ENCODE data around the gene ARSG. TPM values are rescaled to one million over a fixed set of nuclear protein-coding genes. Genes with fewer than 3 reads are reported as not detected.

Gene ARSG
- total and polyA plus RNA-seq, 9 of the 15 experiments (the other 6 are each of a cell fraction or from before 2014, with no cell fraction given) = 1.0 to 5.6 (median 1.8) TPM

DNA sequence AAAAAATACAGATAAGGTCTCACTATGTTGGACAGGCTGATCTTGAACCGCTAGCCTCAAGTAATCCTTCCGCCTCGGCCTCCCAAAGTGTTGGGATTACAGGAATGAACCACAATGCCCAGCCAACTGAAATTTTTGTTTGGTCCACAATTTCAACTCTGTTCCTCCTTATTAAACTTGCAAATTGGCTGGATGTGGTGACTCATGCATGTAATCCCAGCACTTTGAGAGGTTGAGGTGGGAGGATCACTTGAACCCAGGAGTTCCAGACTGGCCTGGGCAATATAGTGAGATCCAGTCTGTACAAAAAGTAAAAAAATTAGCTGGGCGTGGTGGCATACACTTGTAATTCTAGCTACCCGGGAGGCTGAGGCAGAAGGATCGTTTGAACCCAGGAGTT, 13.4 kb downstream of the ARSG start (continued):
- TF ChIP-seq, protein P1, sequence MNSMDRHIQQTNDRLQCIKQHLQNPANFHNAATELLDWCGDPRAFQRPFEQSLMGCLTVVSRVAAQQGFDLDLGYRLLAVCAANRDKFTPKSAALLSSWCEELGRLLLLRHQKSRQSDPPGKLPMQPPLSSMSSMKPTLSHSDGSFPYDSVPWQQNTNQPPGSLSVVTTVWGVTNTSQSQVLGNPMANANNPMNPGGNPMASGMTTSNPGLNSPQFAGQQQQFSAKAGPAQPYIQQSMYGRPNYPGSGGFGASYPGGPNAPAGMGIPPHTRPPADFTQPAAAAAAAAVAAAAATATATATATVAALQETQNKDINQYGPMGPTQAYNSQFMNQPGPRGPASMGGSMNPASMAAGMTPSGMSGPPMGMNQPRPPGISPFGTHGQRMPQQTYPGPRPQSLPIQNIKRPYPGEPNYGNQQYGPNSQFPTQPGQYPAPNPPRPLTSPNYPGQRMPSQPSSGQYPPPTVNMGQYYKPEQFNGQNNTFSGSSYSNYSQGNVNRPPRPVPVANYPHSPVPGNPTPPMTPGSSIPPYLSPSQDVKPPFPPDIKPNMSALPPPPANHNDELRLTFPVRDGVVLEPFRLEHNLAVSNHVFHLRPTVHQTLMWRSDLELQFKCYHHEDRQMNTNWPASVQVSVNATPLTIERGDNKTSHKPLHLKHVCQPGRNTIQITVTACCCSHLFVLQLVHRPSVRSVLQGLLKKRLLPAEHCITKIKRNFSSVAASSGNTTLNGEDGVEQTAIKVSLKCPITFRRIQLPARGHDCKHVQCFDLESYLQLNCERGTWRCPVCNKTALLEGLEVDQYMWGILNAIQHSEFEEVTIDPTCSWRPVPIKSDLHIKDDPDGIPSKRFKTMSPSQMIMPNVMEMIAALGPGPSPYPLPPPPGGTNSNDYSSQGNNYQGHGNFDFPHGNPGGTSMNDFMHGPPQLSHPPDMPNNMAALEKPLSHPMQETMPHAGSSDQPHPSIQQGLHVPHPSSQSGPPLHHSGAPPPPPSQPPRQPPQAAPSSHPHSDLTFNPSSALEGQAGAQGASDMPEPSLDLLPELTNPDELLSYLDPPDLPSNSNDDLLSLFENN (IDR thresholded peaks at IDR 0.05; ENCODE audit: low read depth in 2 of 2, low read length in 2 of 2) = no peak
- no peak for TF ChIP-seq ZKSCAN1 (IDR thresholded peaks at IDR 0.05; ENCODE audit: low read depth, low read length)

DNA sequence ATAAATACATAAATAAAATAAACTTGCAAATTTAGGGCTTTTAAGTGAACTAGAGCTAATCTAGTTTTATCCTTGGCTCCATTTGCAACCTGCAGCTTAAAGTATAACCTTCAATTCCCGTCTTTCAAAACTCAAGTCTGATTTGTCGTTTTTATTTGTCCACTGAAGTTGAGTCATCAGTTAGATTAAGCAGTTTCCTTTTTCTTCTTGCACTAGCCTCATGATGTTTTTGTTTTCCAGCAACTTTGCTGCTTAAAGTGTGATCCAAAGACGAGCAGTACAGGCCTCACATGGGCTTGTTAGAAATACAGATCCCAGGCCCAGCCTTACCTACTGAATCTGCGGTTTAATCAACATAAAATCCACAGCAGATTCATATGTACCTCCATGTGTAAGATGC, 13.8 kb downstream of the ARSG start:
- H3K4me3 ChIP-seq = no peak overlapping the region
- ChIA-PET POLR2A (no interaction called here), CTCF (ENCODE audit: low intra/inter-chr PET ratio) (no interaction called here)
- H4K20me1 ChIP-seq (replicated peaks; ENCODE audit: control insufficient read depth, insufficient read depth, low read length) = no peaks in the 10 kb centered on the region
- no peak overlapping the region for H3K9ac ChIP-seq (ENCODE audit: insufficient read depth in 1 of 2, low read depth in 2 of 2, low read length in 2 of 2)
- no peak for FAIRE-seq
- WGBS (ENCODE audit: insufficient coverage, low coverage, missing lambda C conversion rate) = 4% methylated on average over 4 of the region's 4 CpGs
- no peaks in the 10 kb centered on the region for H3K9me3 ChIP-seq (replicated peaks; ENCODE audit: control insufficient read depth, insufficient read depth, low read depth, low read length)
- no peak for ATAC-seq
- no peaks in the 10 kb centered on the region for H3K36me3 ChIP-seq (ENCODE audit: control insufficient read depth, insufficient read depth, low read length)
- no peaks in the 10 kb centered on the region for H3K9me1 ChIP-seq (ENCODE audit: control insufficient read depth, insufficient read depth, low read length)
- no peak overlapping the region for H3K4me2 ChIP-seq (ENCODE audit: insufficient read depth, low read length)
- no peak for DNase-seq (ENCODE audit: extremely low read depth in 1 of 4, low spot score in 3 of 4)
- BruUV-seq (replicated peaks) = no TSS peak
- H2AFZ ChIP-seq (ENCODE audit: low read depth, low read length) = no peak overlapping the region
- intact Hi-C loops (cut with micrococcal nuclease) = no loop called here
- peaks cover 0 to 4% of the 10 kb centered on the region in 2 experiments; a peak in 1 of 5 replicates for H3K4me1 ChIP-seq (replicated peaks in 1 of 2; ENCODE audit: control insufficient read depth in 2 of 2, insufficient read depth in 2 of 2, low read length in 2 of 2)
- H3K27ac ChIP-seq (ENCODE audit: extremely low read depth, low read depth, low read length) = no peak overlapping the region
- no peaks in the 10 kb centered on the region for H3K79me2 ChIP-seq (ENCODE audit: control insufficient read depth, insufficient read depth, low read length)
- peaks cover 9 to 29% of the 10 kb centered on the region in 2 experiments for H3K27me3 ChIP-seq (ENCODE audit: control insufficient read depth in 2 of 2, insufficient read depth in 2 of 2, low read length in 2 of 2)
- in situ Hi-C loops (cut with MboI) = no loop called here
- TF ChIP-seq RB1 (IDR thresholded peaks at IDR 0.05; ENCODE audit: low read depth) (no peak), ZNF274 (IDR thresholded peaks at IDR 0.05; ENCODE audit: borderline replicate concordance, low read depth, low read length) (no peak), ZBTB1 (CRISPR knock-in tag; IDR thresholded peaks at IDR 0.05; ENCODE audit: borderline replicate concordance, low read depth) (no peak), TEAD4 (IDR thresholded peaks at IDR 0.05; ENCODE audit: low read length) (no peak), TEAD4 (CRISPR knock-in tag; IDR thresholded peaks at IDR 0.05; ENCODE audit: borderline replicate concordance) (no peak), SMC3 (conservative IDR thresholded peaks at IDR 0.05; ENCODE audit: insufficient read depth, low read depth, low read length) (no peak)
- TF ChIP-seq, protein P2, sequence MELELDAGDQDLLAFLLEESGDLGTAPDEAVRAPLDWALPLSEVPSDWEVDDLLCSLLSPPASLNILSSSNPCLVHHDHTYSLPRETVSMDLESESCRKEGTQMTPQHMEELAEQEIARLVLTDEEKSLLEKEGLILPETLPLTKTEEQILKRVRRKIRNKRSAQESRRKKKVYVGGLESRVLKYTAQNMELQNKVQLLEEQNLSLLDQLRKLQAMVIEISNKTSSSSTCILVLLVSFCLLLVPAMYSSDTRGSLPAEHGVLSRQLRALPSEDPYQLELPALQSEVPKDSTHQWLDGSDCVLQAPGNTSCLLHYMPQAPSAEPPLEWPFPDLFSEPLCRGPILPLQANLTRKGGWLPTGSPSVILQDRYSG (tag; conservative IDR thresholded peaks at IDR 0.05; ENCODE audit: low read depth) = no peak
- TF ChIP-seq, protein P3, sequence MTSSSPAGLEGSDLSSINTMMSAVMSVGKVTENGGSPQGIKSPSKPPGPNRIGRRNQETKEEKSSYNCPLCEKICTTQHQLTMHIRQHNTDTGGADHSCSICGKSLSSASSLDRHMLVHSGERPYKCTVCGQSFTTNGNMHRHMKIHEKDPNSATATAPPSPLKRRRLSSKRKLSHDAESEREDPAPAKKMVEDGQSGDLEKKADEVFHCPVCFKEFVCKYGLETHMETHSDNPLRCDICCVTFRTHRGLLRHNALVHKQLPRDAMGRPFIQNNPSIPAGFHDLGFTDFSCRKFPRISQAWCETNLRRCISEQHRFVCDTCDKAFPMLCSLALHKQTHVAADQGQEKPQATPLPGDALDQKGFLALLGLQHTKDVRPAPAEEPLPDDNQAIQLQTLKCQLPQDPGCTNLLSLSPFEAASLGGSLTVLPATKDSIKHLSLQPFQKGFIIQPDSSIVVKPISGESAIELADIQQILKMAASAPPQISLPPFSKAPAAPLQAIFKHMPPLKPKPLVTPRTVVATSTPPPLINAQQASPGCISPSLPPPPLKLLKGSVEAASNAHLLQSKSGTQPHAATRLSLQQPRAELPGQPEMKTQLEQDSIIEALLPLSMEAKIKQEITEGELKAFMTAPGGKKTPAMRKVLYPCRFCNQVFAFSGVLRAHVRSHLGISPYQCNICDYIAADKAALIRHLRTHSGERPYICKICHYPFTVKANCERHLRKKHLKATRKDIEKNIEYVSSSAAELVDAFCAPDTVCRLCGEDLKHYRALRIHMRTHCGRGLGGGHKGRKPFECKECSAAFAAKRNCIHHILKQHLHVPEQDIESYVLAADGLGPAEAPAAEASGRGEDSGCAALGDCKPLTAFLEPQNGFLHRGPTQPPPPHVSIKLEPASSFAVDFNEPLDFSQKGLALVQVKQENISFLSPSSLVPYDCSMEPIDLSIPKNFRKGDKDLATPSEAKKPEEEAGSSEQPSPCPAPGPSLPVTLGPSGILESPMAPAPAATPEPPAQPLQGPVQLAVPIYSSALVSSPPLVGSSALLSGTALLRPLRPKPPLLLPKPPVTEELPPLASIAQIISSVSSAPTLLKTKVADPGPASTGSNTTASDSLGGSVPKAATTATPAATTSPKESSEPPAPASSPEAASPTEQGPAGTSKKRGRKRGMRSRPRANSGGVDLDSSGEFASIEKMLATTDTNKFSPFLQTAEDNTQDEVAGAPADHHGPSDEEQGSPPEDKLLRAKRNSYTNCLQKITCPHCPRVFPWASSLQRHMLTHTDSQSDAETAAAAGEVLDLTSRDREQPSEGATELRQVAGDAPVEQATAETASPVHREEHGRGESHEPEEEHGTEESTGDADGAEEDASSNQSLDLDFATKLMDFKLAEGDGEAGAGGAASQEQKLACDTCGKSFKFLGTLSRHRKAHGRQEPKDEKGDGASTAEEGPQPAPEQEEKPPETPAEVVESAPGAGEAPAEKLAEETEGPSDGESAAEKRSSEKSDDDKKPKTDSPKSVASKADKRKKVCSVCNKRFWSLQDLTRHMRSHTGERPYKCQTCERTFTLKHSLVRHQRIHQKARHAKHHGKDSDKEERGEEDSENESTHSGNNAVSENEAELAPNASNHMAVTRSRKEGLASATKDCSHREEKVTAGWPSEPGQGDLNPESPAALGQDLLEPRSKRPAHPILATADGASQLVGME (CRISPR knock-in tag; IDR thresholded peaks at IDR 0.05) = no peak
